NCI-H2227 treated with DMSO at 0.1 percent for 48 hours (cell line): ENCODE results near the gene MMP20.

ENCODE experiments used
- DNase-seq: peaks from one replicate; lab custom pipeline; 2025; lab: John Stamatoyannopoulos, UW

MMP20 gene

DNA sequence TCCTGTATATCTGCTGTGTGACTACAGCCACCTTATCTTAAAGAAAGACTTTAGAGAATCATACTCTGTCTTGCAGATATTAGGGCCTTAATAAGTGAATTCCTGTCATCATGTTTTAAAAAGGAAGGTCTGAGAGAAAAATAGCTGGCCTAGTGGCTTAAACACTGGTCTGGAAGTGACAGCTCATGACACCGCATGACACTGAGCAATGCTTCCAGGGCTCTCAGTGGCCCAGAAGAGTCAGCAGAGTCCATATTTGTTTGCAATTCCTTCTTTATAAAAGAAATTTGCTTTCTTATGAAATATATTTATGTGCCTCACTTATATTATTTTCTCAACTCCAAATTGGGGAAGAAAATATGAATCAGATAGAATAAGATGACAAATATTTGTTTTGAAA lies 33.0 kb downstream of the MMP20 start:
- DNase-seq = no peak

DNA sequence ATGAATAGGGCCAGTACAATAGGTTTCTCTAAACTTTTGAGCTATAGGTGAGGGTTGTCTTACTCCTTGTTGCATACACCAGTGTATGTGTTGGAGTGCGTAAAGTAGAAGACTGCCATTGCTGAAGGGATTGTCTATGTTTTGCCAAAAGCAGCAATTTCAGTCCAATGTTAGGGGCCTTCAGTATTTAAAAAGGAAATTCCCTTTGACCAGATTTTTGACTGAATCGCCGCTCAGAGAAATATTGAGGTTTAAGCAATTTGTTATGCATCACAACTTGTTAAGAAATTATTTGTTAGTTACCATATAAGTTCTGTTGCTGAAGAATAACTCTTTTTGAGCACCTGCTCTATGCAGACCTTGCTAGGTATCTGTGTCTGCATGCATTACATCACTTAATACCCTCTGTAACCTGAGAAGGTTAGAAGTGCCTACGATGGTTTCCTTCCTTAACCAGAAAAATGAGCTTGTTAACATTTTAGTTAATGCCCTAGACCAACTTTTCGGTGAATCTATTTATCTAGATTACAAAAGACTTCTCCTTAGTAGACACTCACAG lies 33.9 kb downstream of the MMP20 start:
- DNase-seq = no peak

GRCh38 chr11:102590276-102591049 lies 34.7 kb downstream of the MMP20 start:
- DNase-seq = no peak

GRCh38 chr11:102589047-102589459 lies 36.1 kb downstream of the MMP20 start:
- DNase-seq = no peak

GRCh38 chr11:102587722-102588121 lies 37.4 kb downstream of the MMP20 start:
- no peak for DNase-seq

- DNase-seq = no peak
Observed at GRCh38 chr11:102583141-102583873, 41.8 kb downstream of the MMP20 start.

DNA sequence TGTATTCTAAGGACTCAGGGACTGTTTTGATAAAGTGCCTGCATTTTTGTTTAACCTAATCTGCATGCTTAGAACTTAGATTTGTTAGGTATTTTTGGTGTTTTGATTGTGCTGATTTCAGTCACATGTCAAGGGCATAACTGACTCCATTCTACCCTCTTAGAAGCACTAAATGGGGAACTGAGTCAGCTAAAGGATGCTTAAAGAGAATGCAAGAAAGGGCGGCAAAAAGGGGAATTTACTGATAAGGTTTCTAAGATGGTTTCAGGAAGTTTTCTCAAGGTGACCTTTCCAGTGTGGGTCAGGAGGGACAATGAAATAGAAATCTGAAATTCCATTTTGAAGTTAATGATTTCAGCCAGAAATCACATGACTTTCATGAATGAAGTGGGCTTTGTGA lies 43.0 kb downstream of the MMP20 start:
- no peak for DNase-seq

DNA sequence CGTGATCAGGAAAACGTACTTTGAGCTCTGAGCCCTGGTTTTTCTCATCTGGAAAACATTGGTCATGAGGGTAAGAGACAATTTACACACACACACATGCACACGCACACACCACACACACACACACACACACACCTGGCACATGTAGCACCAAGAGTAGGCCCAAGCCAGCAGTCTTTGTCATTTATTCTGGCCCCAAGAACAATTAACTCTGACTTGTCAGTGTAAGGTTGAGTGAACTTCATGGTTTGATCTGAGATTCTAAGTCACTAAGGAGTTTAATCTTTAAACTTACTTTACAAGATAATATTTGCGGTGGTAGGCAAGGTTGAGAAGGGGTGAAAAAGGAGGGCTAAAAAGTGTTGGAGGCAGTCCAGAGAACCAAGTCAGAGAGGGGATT lies 44.1 kb downstream of the MMP20 start:
- DNase-seq = no peak

DNA sequence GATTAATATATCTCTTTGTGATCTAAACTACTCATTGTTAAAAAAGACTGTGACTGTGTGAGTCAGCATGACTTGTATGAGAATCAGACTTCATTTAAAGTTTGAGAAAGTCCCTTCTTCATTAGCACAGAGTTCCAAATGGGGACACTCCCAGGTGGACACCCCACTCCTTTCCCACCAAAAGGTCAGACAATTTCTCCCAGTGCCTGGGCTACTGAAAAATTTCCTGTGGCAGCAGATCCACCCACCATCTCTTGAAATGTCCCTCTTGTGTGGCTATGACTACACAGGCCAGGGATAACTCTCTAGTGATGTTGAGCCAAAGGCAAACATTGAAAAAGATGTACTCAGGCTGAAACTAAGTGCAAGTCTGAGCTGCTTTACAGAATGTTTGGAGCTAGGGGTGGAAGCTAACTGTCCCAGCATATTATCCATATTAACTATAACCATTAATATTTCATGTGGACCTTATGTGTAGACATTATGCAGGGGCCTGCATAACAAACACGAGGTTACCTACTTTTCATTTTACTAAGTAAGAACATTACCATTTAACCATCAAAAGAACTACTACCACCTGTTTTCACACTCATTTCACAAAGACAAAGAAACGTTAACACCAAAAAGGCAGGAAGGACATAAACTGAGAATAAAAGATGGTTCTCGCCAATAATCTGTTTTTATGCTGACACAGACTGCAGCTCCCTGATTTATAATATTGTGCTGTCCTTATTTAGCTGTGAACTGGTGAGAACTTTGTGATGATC lies 44.8 kb downstream of the MMP20 start:
- no peak for DNase-seq

GRCh38 chr11:102577723-102578122 lies 47.4 kb downstream of the MMP20 start:
- no peak for DNase-seq

GRCh38 chr11:102577182-102577581 lies 48.0 kb downstream of the MMP20 start:
- no peak for DNase-seq

GRCh38 chr11:102576350-102576749 lies 48.8 kb downstream of the MMP20 start:
- no peak for DNase-seq

GRCh38 chr11:102575012-102575411 lies 50.1 kb downstream of the MMP20 start:
- DNase-seq = no peak

DNA sequence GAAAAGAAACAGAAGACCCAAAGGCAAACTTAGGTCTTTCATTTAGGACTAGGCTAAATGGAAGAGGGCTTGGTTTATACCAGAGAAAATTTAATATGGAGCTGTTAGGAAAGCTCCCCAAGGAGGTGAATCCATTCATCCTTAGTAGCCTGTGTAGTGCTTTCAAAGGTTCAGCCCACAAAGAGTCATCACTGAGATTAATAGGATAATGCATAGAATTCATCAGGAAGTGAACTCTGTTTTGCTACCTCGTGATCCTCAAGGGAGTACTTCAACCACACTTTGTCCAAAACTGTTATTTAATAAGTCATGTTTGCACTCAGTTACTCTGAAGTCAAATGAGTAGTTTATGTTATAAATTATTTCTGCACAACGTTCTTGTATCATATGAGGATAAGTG lies 51.3 kb downstream of the MMP20 start:
- DNase-seq = no peak

- no peak for DNase-seq
Observed at GRCh38 chr11:102572554-102573220, 52.4 kb downstream of the MMP20 start.

- no peak for DNase-seq
Observed at GRCh38 chr11:102568851-102569250, 56.3 kb downstream of the MMP20 start.

DNA sequence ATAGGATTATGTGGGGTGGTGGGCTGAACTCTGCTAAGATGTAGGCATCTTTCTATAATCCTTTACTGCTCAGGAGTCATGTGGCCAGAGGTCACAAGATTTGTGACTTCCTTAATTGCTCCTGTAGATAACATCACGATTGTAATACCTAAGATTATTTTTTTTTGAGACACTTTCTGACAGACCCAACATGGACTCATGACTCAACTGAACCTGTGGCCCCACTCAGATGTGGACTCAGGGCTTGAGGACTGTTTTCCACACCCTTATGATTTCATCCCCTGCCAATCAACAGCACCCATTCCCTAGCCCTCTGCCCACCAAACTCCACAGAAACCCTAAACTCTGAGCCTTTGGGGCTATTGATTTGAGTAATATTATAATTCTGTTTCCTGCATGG lies 59.0 kb downstream of the MMP20 start:
- DNase-seq = no peak

- DNase-seq = no peak
Observed at GRCh38 chr11:102564110-102564509, 61.0 kb downstream of the MMP20 start.

DNA sequence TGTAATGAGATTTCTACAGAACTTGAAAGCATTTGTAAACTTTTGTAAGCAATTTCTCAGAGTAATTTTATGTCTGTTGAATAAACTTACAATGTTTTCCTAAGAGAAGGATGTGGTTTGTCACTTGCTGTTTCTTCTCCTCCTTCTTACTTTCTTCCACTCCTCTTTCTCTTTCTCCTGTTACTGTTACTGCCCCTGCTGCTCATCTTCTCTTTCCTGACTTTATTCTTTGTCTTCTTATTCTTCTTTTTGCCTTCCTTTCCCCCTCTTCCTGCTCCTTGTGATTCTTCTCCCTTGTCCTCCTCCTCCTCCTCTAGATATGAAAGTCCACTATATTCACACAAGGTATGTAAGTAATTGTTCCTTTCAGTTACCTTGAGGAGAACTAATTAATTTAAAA lies 63.5 kb downstream of the MMP20 start:
- DNase-seq = no peak

GRCh38 chr11:102560555-102561011 lies 64.5 kb downstream of the MMP20 start:
- no peak for DNase-seq

DNA sequence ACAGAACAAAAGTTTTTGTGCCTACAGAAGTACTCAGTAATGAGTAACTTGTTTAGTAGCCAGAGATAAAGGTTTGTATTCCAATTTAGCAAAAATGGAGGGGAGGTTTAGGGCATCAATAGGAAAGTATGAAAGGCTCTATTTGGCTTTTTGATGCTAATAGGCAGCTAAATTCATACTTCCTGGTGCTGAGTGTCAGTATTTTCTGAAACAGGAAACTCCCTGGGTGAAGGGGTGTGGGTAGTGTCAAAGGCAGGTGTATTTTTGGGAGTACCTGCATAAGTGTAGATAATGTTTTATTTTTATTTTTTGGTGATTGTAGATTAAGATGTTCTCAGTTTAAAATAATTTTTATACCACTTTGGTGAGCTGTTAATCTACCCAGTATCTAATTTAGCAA lies 65.3 kb downstream of the MMP20 start:
- no peak for DNase-seq

DNA sequence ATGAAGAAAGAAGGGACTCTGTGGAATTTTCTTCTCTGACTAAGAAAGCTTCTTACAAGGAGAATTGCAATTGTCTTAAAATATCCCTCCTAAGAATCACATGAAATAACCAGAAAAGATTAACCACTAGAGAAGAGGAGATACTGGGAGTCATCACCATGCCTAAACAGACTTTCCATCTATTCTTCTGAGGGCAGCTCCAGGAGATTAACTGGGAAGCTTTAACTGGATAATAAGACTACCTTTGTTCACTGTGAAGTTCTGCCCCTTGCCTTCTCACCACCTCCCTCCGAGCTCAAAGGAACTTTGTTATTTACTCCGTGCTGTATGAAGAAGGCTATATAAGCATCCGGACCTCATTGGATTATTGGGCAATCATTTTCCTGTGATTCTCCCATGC lies 70.0 kb downstream of the MMP20 start:
- DNase-seq = no peak
